ENCODE data around the gene MYEOV. TPM values are rescaled to one million over a fixed set of nuclear protein-coding genes. Genes with fewer than 3 reads are reported as not detected.

Gene MYEOV
- total and polyA plus RNA-seq, 9 of the 15 experiments (the other 6 are each of a cell fraction or from before 2014, with no cell fraction given), result 10.2 to 133 (median 32.2) TPM

GRCh38 chr11:69295995-69296889 lies 2.3 kb downstream of the MYEOV start (continued):
- TF ChIP-seq, protein P1, sequence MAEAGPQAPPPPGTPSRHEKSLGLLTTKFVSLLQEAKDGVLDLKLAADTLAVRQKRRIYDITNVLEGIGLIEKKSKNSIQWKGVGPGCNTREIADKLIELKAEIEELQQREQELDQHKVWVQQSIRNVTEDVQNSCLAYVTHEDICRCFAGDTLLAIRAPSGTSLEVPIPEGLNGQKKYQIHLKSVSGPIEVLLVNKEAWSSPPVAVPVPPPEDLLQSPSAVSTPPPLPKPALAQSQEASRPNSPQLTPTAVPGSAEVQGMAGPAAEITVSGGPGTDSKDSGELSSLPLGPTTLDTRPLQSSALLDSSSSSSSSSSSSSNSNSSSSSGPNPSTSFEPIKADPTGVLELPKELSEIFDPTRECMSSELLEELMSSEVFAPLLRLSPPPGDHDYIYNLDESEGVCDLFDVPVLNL (CRISPR knock-in tag; IDR thresholded peaks at IDR 0.05; ENCODE audit: low read depth), result 0 out of 2 replicates have a peak, but pooled peaks have one; percentile 10
- no peak for TF ChIP-seq TRIM24 (IDR thresholded peaks at IDR 0.05)
- peak in 1 of 3 experiments; percentile 7 for TF ChIP-seq YY1 (IDR thresholded peaks at IDR 0.05; ENCODE audit: borderline replicate concordance in 1 of 3, control insufficient read depth in 1 of 3, extremely low read depth in 1 of 3, insufficient read depth in 3 of 3, insufficient read length in 1 of 3, insufficient replicate concordance in 2 of 3, low read depth in 1 of 3, low read length in 2 of 3)
- TF ChIP-seq CHD1 (IDR thresholded peaks at IDR 0.05; ENCODE audit: low read length), result peak; percentile 42
- TF ChIP-seq MTF1 (CRISPR knock-in tag; IDR thresholded peaks at IDR 0.05; ENCODE audit: borderline replicate concordance), result no peak
- TF ChIP-seq NRF1 (conservative IDR thresholded peaks at IDR 0.05 in 1 of 2, IDR thresholded peaks at IDR 0.05 in 1 of 2), result peak in 1 of 2 experiments; percentile 8; a peak in 1 of 4 replicates
- TF ChIP-seq DMBX1 (CRISPR knock-in tag; IDR thresholded peaks at IDR 0.05; ENCODE audit: borderline replicate concordance), result 0 out of 2 replicates have a peak, but pooled peaks have one; percentile 17
- peak; percentile 49; the same call in 1 of the 2 replicates for TF ChIP-seq ZC3H4 (CRISPR knock-in tag; IDR thresholded peaks at IDR 0.05; ENCODE audit: borderline replicate concordance)
- TF ChIP-seq KAT7 (CRISPR knock-in tag; IDR thresholded peaks at IDR 0.05; ENCODE audit: borderline replicate concordance), result peak; percentile 39; the same call in 1 of the 2 replicates
- no peak for TF ChIP-seq ZFP30 (CRISPR knock-in tag; IDR thresholded peaks at IDR 0.05; ENCODE audit: borderline replicate concordance)
- 0 out of 2 replicates have a peak, but pooled peaks have one; percentile 14 for TF ChIP-seq PHF8 (IDR thresholded peaks at IDR 0.05; ENCODE audit: borderline replicate concordance, low read length)
- TF ChIP-seq ZBTB7A (IDR thresholded peaks at IDR 0.05; ENCODE audit: borderline replicate concordance, control insufficient read depth, low read depth, low read length), result peak; percentile 11; the same call in 1 of the 2 replicates
- no peak for TF ChIP-seq RBM25 (IDR thresholded peaks at IDR 0.05; ENCODE audit: low read depth, low read length, severe bottlenecking)
- no peak for TF ChIP-seq ZNF584 (CRISPR knock-in tag; IDR thresholded peaks at IDR 0.05; ENCODE audit: low read depth)
- TF ChIP-seq CBX3 (IDR thresholded peaks at IDR 0.05; ENCODE audit: borderline replicate concordance in 1 of 2, low read length in 2 of 2), result 0 out of 3 replicates have a peak, but pooled peaks of 1 of the 2 experiments have one; percentile 9

All from K562 (cell line).